Measurements from ENCODE around the gene HTT-AS. TPM values are rescaled to one million over a fixed set of nuclear protein-coding genes. Genes with fewer than 3 reads are reported as not detected.

Gene HTT-AS
- total RNA-seq, 1 donor from 2014 or later: not detected

DNA sequence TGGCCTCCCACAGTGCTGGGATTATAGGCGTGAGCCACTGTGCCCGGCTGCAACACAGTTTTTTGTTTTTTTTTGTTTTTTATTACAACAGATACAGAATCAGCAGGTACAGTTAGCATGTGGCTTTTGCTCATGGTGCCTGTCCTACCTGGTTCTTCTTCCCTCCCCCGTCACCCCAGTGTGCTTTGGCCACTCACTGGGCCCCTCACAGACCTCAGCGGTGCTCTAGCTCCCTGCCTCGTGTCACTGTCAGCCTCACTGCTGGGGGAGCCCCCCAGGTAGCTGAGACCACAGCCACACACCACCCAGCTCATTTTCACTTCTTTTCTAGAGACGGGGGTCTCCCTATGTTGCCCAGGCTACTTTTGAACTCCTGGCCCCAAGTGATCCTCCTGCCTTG, 38.7 kb downstream of the HTT-AS start:
- no peaks in the 10 kb centered on the region for H3K9me3 Mint-ChIP-seq
- H3K4me1 Mint-ChIP-seq: peaks cover 12% of the 10 kb centered on the region
- H3K4me3 Mint-ChIP-seq: no peak overlapping the region
- no peaks in the 10 kb centered on the region for H3K27me3 Mint-ChIP-seq (ENCODE audit: low read depth)
- H3K27ac Mint-ChIP-seq: no peak overlapping the region
- H3K36me3 Mint-ChIP-seq: no peaks in the 10 kb centered on the region
- no peak for DNase-seq (ENCODE audit: low spot score in 2 of 2, unreplicated experiment in 2 of 2)
- TF ChIP-seq, protein P1, sequence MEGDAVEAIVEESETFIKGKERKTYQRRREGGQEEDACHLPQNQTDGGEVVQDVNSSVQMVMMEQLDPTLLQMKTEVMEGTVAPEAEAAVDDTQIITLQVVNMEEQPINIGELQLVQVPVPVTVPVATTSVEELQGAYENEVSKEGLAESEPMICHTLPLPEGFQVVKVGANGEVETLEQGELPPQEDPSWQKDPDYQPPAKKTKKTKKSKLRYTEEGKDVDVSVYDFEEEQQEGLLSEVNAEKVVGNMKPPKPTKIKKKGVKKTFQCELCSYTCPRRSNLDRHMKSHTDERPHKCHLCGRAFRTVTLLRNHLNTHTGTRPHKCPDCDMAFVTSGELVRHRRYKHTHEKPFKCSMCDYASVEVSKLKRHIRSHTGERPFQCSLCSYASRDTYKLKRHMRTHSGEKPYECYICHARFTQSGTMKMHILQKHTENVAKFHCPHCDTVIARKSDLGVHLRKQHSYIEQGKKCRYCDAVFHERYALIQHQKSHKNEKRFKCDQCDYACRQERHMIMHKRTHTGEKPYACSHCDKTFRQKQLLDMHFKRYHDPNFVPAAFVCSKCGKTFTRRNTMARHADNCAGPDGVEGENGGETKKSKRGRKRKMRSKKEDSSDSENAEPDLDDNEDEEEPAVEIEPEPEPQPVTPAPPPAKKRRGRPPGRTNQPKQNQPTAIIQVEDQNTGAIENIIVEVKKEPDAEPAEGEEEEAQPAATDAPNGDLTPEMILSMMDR (IDR thresholded peaks at IDR 0.05; ENCODE audit: unreplicated experiment): no peak

DNA sequence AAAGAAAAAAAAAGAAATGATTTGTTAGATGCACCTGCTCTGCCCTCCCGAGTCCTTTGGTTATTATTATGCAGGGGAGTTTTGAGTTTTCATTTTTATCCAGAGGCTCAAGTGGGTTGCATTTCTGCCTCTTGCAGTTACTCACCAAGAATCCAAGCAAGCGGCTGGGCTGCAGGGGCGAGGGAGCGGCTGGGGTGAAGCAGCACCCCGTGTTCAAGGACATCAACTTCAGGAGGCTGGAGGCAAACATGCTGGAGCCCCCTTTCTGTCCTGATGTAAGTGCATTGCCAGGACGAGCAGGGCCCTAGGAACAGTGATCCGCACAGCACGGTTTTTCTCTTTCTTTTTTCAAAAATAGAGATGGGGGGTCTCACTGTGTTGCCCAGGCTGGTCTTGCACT, 39.1 kb downstream of the HTT-AS start:
- Mint-ChIP-seq H3K4me1 (peaks cover 12% of the 10 kb centered on the region), H3K9me3 (no peaks in the 10 kb centered on the region), H3K27me3 (ENCODE audit: low read depth) (no peaks in the 10 kb centered on the region), H3K27ac (no peak overlapping the region), H3K36me3 (no peaks in the 10 kb centered on the region), H3K4me3 (no peak overlapping the region)
- TF ChIP-seq, protein P1 (IDR thresholded peaks at IDR 0.05; ENCODE audit: unreplicated experiment): no peak
- DNase-seq (ENCODE audit: low spot score in 2 of 2, unreplicated experiment in 2 of 2): no peak

DNA sequence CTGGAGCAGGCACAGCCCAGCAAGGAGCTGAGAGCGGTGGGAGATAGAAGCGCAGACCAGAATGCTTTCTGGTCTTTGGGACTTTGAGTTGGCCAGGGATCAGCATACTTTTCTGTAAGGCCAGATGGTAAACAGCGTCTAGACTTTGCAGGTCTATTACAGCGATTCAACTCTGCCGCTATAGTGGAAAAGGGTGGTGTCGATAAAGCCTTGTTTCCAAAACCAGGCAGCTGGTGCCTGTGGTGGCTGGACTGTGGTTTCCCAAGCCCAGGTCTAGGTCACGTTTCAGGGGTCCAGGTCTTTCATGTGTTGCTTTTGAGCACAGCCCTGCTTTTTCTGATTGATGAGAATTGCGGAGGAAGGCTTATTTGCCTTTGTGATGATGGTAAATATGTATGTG, 40.1 kb downstream of the HTT-AS start:
- DNase-seq (ENCODE audit: low spot score in 2 of 2, unreplicated experiment in 2 of 2): no peak
- no peaks in the 10 kb centered on the region for H3K9me3 Mint-ChIP-seq
- no peak overlapping the region for H3K4me3 Mint-ChIP-seq
- H3K27me3 Mint-ChIP-seq (ENCODE audit: low read depth): no peaks in the 10 kb centered on the region
- H3K36me3 Mint-ChIP-seq: no peaks in the 10 kb centered on the region
- H3K4me1 Mint-ChIP-seq: peaks cover 12% of the 10 kb centered on the region
- TF ChIP-seq, protein P1 (IDR thresholded peaks at IDR 0.05; ENCODE audit: unreplicated experiment): no peak
- no peak overlapping the region for H3K27ac Mint-ChIP-seq

DNA sequence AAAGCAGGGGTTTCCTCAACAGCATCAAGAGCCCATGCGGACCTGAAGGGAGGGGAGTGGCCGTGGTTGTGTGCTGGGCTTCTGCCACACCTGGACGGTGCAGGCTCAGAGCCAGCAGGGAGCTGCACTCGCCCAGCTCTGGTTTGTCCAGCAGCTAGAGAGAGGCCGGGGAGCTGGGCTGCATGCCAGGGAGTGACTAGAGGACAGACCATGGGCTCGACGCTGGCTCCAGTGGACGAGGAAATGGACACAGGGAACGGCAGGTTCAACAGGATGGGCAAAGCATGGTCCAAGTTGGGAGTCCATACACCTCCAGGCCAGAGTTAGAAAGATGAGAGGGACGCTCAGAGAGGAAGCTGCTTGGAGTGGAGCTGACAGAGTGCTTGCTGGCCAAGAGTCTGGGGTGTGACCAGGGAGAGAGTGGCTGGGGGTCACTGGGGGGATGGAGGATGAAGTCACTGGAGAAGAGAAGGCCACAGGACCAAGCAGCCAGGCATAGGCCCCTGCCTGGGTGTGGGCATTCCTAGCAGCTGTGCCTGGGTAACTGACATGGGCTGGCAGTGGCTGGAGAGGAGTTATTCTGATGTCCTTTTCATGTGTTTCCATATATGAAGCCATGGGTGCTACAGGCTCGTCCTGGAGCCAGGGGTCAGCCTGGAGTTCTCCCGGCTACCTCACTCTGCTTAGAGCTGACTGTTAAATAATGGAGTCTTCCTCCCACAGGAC, 42.8 kb downstream of the HTT-AS start:
- no peaks in the 10 kb centered on the region for H3K9me3 Mint-ChIP-seq
- H3K27me3 Mint-ChIP-seq (ENCODE audit: low read depth): no peaks in the 10 kb centered on the region
- no peaks in the 10 kb centered on the region for H3K4me1 Mint-ChIP-seq
- TF ChIP-seq, protein P1 (IDR thresholded peaks at IDR 0.05; ENCODE audit: unreplicated experiment): no peak
- H3K4me3 Mint-ChIP-seq: no peak overlapping the region
- H3K36me3 Mint-ChIP-seq: no peaks in the 10 kb centered on the region
- no peak for DNase-seq (ENCODE audit: low spot score in 2 of 2, unreplicated experiment in 2 of 2)
- H3K27ac Mint-ChIP-seq: no peak overlapping the region

DNA sequence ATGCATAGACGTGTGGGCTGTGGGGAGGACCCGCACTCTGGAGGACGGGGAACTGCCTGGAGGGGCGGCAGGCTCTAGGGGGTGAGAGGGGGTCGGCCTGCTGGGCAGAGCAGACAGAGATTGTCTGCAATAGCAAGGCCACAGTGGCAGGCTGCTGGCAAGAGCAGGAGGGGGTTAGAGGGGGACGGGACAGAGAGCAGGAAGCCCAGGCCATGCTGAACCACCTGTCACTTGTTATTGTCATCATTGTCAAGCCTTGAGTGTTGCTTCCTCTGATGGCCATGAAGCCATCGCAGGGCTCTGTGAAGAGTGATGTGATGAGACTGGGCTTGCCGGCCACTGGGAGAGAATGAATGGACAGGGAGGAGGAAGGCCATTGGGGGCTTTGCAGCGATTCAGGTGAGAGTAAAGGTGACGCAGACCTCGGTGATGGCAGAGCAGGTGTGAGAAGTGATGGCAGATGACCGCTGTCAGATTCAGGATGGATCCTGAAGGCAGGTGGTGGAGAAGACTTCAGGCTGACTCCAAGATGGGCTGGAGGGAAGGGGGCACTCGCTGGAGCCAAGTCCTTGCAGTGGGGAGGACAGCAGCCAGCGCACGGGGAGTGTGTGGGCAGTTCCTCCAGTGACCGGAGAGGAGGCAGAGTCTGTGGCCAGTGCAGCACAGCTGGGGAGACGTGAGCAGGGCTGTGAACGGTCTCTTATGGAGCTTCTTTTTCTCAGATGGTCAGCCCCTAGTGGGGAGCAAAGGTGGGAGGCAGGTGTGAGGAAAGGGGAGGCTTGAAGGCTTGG, 43.6 kb downstream of the HTT-AS start:
- no peaks in the 10 kb centered on the region for H3K9me3 Mint-ChIP-seq
- H3K36me3 Mint-ChIP-seq: no peaks in the 10 kb centered on the region
- no peak for DNase-seq (ENCODE audit: low spot score in 2 of 2, unreplicated experiment in 2 of 2)
- H3K4me1 Mint-ChIP-seq: no peaks in the 10 kb centered on the region
- no peak overlapping the region for H3K4me3 Mint-ChIP-seq
- TF ChIP-seq, protein P1 (IDR thresholded peaks at IDR 0.05; ENCODE audit: unreplicated experiment): no peak
- no peak overlapping the region for H3K27ac Mint-ChIP-seq
- no peaks in the 10 kb centered on the region for H3K27me3 Mint-ChIP-seq (ENCODE audit: low read depth)

Data from mesothelial cell of epicardium (in vitro differentiated cells).